GM23338 (cell line): ENCODE results near the gene MPP4. TPM values are rescaled to one million over a fixed set of nuclear protein-coding genes. Genes with fewer than 3 reads are reported as not detected.

Experiments
- ATAC-seq: fragments of 200-7000 bp; cut with Tn5 transposase; 3 replicates; pipeline ENCODE4 v1.9.1; 2020
- DNase-seq: peaks from one replicate; pipeline ENCODE4 v3.0.0-alpha.2; 2015; ENCODE audit warnings: low spot score
- H2AFZ ChIP-seq: fragments of 200-600 bp; sonication (generic); 2 replicates; pipeline ENCODE4 v1.8.0; 2016; ENCODE audit warnings: antibody characterized with exemption, mild to moderate bottlenecking, moderate library complexity
- H3F3A ChIP-seq: fragments of 200-600 bp; sonication (generic); replicated peaks from 2 replicates; pipeline ENCODE4 v1.8.0; 2017; ENCODE audit warnings: antibody characterized with exemption, mixed run types, low read depth
- H3K27ac ChIP-seq: fragments of 200-600 bp; sonication (generic); 2 replicates; pipeline ENCODE4 v1.6.1; 2016; ENCODE audit warnings: low read depth
- H3K27me3 ChIP-seq: fragments of 200-600 bp; sonication (generic); 2 replicates; pipeline ENCODE4 v1.8.0; 2016; ENCODE audit warnings: mild to moderate bottlenecking, mixed run types, moderate library complexity; ENCODE audit not compliant: insufficient read depth
- H3K36me3 ChIP-seq: fragments of 200-600 bp; sonication (generic); 2 replicates; pipeline ENCODE4 v1.8.0; 2016; ENCODE audit warnings: mild to moderate bottlenecking; ENCODE audit not compliant: insufficient read depth
- H3K4me1 ChIP-seq: fragments of 200-600 bp; sonication (generic); 2 replicates; pipeline ENCODE4 v1.8.0; 2016; ENCODE audit warnings: mild to moderate bottlenecking, moderate library complexity; ENCODE audit not compliant: insufficient read depth
- H3K4me2 ChIP-seq: fragments of 200-600 bp; sonication (generic); 2 replicates; pipeline ENCODE4 v1.7.1; 2017; ENCODE audit warnings: mixed run types
- H3K4me3 ChIP-seq: fragments of 200-600 bp; sonication (generic); 2 replicates; pipeline ENCODE4 v1.6.1; 2016; ENCODE audit warnings: mixed run types
- H3K79me2 ChIP-seq: fragments of 200-600 bp; sonication (generic); replicated peaks from 2 replicates; pipeline ENCODE4 v1.8.0; 2017; ENCODE audit warnings: mild to moderate bottlenecking; ENCODE audit not compliant: insufficient read depth
- H3K9me2 ChIP-seq: fragments of 200-600 bp; sonication (generic); 2 replicates; pipeline ENCODE4 v1.8.0; 2017; ENCODE audit not compliant: insufficient read depth
- H4K20me1 ChIP-seq: fragments of 200-600 bp; sonication (generic); replicated peaks from 2 replicates; pipeline ENCODE4 v1.8.0; 2017; ENCODE audit warnings: mild to moderate bottlenecking; ENCODE audit not compliant: insufficient read depth
- H3K27ac Mint-ChIP-seq: 2 replicates; pipeline ENCODE4 v1.8.0; 2020; ENCODE audit warnings: inconsistent platforms, mild to moderate bottlenecking, moderate library complexity, mixed read lengths
- H3K27me3 Mint-ChIP-seq: 3 replicates; pipeline ENCODE4 v1.8.0; 2022; ENCODE audit warnings: low read depth, mild to moderate bottlenecking, moderate library complexity, mixed read lengths, inconsistent platforms; ENCODE audit not compliant: insufficient read depth, poor library complexity
- H3K36me3 Mint-ChIP-seq: 3 replicates; pipeline ENCODE4 v1.8.0; 2021; ENCODE audit warnings: low read depth, mild to moderate bottlenecking, inconsistent platforms, moderate library complexity, mixed read lengths
- H3K4me1 Mint-ChIP-seq: 3 replicates; pipeline ENCODE4 v1.8.0; 2020; ENCODE audit warnings: mild to moderate bottlenecking, inconsistent platforms, mixed read lengths
- H3K4me3 Mint-ChIP-seq: 3 replicates; pipeline ENCODE4 v1.8.0; 2021; ENCODE audit warnings: moderate library complexity, mild to moderate bottlenecking, inconsistent platforms, mixed read lengths
- H3K9me3 Mint-ChIP-seq: 3 replicates; pipeline ENCODE4 v1.8.0; 2020; ENCODE audit warnings: moderate library complexity, mild to moderate bottlenecking, inconsistent platforms, mixed read lengths
- CREB1 ChIP-seq: fragments of 250-450 bp; sonication (Bioruptor Pico); IDR thresholded peaks from 2 replicates; pipeline ENCODE4 v1.5.0; 2020; ENCODE audit warnings: low read depth, mild to moderate bottlenecking, moderate library complexity
- ETS1 ChIP-seq: IDR thresholded peaks from 2 replicates; pipeline ENCODE4 v1.6.1; 2016; ENCODE audit warnings: antibody characterized with exemption
- EZH2 ChIP-seq: fragments of 200-600 bp; sonication (generic); IDR thresholded peaks from one replicate; pipeline ENCODE4 v1.8.0; 2017; ENCODE audit warnings: antibody characterized with exemption, mild to moderate bottlenecking, low read depth; ENCODE audit not compliant: unreplicated experiment
- EZH2phosphoT487 ChIP-seq: fragments of 200-600 bp; sonication (generic); IDR thresholded peaks from one replicate; pipeline ENCODE4 v1.8.1; 2018; ENCODE audit warnings: antibody characterized with exemption; ENCODE audit not compliant: unreplicated experiment
- JUNB ChIP-seq: IDR thresholded peaks from one replicate; pipeline ENCODE4 v1.6.1; 2016; ENCODE audit warnings: antibody characterized with exemption; ENCODE audit not compliant: unreplicated experiment
- NANOG ChIP-seq: IDR thresholded peaks from 2 replicates; pipeline ENCODE4 v1.6.1; 2016; ENCODE audit warnings: antibody characterized with exemption, borderline replicate concordance
- POLR2AphosphoS5 ChIP-seq: IDR thresholded peaks from 2 replicates; pipeline ENCODE4 v1.6.1; 2016; ENCODE audit warnings: antibody characterized with exemption, low read depth
- REST ChIP-seq: IDR thresholded peaks from one replicate; pipeline ENCODE4 v1.6.1; 2018; ENCODE audit warnings: antibody characterized with exemption; ENCODE audit not compliant: unreplicated experiment
- STAT1 ChIP-seq: IDR thresholded peaks from one replicate; pipeline ENCODE4 v1.6.1; 2016; ENCODE audit warnings: antibody characterized with exemption; ENCODE audit not compliant: unreplicated experiment
- ZNF114 ChIP-seq: fragments of 250-450 bp; sonication (Bioruptor Pico); IDR thresholded peaks from 2 replicates; pipeline ENCODE4 v1.5.0; 2020; ENCODE audit warnings: mild to moderate bottlenecking, moderate library complexity
- ZNF331 ChIP-seq: fragments of 250-450 bp; sonication (Bioruptor Pico); IDR thresholded peaks from 2 replicates; pipeline ENCODE4 v1.5.0; 2020; ENCODE audit warnings: low read depth, mild to moderate bottlenecking, moderate library complexity
- polyA plus RNA-seq: library from polyadenylated mRNA; unstranded; fragments of >200 nt; fragmentation: Nextera tagmentation; extraction: Ambion mirVana; gene quantifications from 2 replicates; pipeline ENCODE4 v1.2.1, GENCODE V29; 2016
- total RNA-seq: library from RNA; depleted of rRNA; stranded (reverse); fragments of >200 nt; shearing (Covaris generic); gene quantifications from 2 replicates; pipeline ENCODE4 v1.2.3, GENCODE V29; 2014
- TF ChIP-seq, protein P1 (sequence below), 2 experiments: fragments of 200-600 bp in 1 of 2; sonication (generic) in 1 of 2; conservative IDR thresholded peaks; 2 replicates each; pipeline versions ENCODE4 v1.5.1 to v1.6.1; 2016 to 2017; ENCODE audit warnings: antibody characterized with exemption in 2 of 2, low read depth in 2 of 2, mild to moderate bottlenecking in 2 of 2, moderate library complexity in 1 of 2
- TF ChIP-seq, protein P2 (sequence below): fragments of 250-450 bp; sonication (Bioruptor Pico); IDR thresholded peaks from 2 replicates; pipeline ENCODE4 v1.5.0; 2020; ENCODE audit warnings: mild to moderate bottlenecking, moderate library complexity

The MPP4 gene
- total and polyA plus RNA-seq, 2 experiments from 2014 or later = not detected

- H3K9me2 ChIP-seq = no peaks in the 10 kb centered on the region
- no peaks in the 10 kb centered on the region for H4K20me1 ChIP-seq
- H3K4me3 ChIP-seq = no peak overlapping the region
- no peak overlapping the region for H3K27ac ChIP-seq
- Mint-ChIP-seq H3K27me3 (peaks cover 3% of the 10 kb centered on the region), H3K36me3 (peaks cover 28% of the 10 kb centered on the region), H3K9me3 (no peaks in the 10 kb centered on the region), H3K27ac (no peak overlapping the region), H3K4me1 (peaks cover 8% of the 10 kb centered on the region; the same call in 2 of the 3 replicates), H3K4me3 (no peak overlapping the region)
- H3K36me3 ChIP-seq = 0 out of 2 replicates have a peak, but pooled peaks cover 8% of the 10 kb centered on the region
- DNase-seq (no peak), ATAC-seq (no peak)
- H3K4me2 ChIP-seq = no peak overlapping the region
- no peak for TF ChIP-seq ZNF331
- TF ChIP-seq, protein P1, sequence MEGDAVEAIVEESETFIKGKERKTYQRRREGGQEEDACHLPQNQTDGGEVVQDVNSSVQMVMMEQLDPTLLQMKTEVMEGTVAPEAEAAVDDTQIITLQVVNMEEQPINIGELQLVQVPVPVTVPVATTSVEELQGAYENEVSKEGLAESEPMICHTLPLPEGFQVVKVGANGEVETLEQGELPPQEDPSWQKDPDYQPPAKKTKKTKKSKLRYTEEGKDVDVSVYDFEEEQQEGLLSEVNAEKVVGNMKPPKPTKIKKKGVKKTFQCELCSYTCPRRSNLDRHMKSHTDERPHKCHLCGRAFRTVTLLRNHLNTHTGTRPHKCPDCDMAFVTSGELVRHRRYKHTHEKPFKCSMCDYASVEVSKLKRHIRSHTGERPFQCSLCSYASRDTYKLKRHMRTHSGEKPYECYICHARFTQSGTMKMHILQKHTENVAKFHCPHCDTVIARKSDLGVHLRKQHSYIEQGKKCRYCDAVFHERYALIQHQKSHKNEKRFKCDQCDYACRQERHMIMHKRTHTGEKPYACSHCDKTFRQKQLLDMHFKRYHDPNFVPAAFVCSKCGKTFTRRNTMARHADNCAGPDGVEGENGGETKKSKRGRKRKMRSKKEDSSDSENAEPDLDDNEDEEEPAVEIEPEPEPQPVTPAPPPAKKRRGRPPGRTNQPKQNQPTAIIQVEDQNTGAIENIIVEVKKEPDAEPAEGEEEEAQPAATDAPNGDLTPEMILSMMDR (conservative IDR thresholded peaks at IDR 0.05; ENCODE audit: low read depth in 2 of 2) = no peak
- TF ChIP-seq STAT1 = no peak
- TF ChIP-seq ZNF114 (CRISPR knock-in tag) = no peak
- TF ChIP-seq REST = no peak
- TF ChIP-seq POLR2AphosphoS5 = no peak
- no peak for TF ChIP-seq CREB1
- no peak for TF ChIP-seq EZH2phosphoT487
- no peak for TF ChIP-seq JUNB
- no peak for TF ChIP-seq ETS1
- TF ChIP-seq, protein P2, sequence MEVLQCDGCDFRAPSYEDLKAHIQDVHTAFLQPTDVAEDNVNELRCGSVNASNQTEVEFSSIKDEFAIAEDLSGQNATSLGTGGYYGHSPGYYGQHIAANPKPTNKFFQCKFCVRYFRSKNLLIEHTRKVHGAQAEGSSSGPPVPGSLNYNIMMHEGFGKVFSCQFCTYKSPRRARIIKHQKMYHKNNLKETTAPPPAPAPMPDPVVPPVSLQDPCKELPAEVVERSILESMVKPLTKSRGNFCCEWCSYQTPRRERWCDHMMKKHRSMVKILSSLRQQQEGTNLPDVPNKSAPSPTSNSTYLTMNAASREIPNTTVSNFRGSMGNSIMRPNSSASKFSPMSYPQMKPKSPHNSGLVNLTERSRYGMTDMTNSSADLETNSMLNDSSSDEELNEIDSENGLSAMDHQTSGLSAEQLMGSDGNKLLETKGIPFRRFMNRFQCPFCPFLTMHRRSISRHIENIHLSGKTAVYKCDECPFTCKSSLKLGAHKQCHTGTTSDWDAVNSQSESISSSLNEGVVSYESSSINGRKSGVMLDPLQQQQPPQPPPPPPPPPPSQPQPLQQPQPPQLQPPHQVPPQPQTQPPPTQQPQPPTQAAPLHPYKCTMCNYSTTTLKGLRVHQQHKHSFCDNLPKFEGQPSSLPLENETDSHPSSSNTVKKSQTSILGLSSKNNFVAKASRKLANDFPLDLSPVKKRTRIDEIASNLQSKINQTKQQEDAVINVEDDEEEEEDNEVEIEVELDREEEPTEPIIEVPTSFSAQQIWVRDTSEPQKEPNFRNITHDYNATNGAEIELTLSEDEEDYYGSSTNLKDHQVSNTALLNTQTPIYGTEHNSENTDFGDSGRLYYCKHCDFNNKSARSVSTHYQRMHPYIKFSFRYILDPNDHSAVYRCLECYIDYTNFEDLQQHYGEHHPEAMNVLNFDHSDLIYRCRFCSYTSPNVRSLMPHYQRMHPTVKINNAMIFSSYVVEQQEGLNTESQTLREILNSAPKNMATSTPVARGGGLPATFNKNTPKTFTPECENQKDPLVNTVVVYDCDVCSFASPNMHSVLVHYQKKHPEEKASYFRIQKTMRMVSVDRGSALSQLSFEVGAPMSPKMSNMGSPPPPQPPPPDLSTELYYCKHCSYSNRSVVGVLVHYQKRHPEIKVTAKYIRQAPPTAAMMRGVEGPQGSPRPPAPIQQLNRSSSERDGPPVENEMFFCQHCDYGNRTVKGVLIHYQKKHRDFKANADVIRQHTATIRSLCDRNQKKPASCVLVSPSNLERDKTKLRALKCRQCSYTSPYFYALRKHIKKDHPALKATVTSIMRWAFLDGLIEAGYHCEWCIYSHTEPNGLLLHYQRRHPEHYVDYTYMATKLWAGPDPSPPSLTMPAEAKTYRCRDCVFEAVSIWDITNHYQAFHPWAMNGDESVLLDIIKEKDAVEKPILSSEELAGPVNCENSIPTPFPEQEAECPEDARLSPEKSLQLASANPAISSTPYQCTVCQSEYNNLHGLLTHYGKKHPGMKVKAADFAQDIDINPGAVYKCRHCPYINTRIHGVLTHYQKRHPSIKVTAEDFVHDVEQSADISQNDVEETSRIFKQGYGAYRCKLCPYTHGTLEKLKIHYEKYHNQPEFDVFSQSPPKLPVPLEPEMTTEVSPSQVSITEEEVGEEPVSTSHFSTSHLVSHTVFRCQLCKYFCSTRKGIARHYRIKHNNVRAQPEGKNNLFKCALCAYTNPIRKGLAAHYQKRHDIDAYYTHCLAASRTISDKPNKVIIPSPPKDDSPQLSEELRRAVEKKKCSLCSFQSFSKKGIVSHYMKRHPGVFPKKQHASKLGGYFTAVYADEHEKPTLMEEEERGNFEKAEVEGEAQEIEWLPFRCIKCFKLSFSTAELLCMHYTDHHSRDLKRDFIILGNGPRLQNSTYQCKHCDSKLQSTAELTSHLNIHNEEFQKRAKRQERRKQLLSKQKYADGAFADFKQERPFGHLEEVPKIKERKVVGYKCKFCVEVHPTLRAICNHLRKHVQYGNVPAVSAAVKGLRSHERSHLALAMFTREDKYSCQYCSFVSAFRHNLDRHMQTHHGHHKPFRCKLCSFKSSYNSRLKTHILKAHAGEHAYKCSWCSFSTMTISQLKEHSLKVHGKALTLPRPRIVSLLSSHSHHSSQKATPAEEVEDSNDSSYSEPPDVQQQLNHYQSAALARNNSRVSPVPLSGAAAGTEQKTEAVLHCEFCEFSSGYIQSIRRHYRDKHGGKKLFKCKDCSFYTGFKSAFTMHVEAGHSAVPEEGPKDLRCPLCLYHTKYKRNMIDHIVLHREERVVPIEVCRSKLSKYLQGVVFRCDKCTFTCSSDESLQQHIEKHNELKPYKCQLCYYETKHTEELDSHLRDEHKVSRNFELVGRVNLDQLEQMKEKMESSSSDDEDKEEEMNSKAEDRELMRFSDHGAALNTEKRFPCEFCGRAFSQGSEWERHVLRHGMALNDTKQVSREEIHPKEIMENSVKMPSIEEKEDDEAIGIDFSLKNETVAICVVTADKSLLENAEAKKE = no peak
- TF ChIP-seq NANOG = no peak
- no peak for TF ChIP-seq EZH2
- no peaks in the 10 kb centered on the region for H3K4me1 ChIP-seq
- no peaks in the 10 kb centered on the region for H3F3A ChIP-seq
- H2AFZ ChIP-seq = no peak overlapping the region
- H3K27me3 ChIP-seq = no peaks in the 10 kb centered on the region
- no peaks in the 10 kb centered on the region for H3K79me2 ChIP-seq
Measured at GRCh38 chr2:201734111-201734510, 35.7 kb upstream of the MPP4 start.
